Measurements from ENCODE around the gene FOS.
A peak's percentile ranks its signal among the peaks of the same experiment; 100 is the strongest.

The FOS gene

DNA sequence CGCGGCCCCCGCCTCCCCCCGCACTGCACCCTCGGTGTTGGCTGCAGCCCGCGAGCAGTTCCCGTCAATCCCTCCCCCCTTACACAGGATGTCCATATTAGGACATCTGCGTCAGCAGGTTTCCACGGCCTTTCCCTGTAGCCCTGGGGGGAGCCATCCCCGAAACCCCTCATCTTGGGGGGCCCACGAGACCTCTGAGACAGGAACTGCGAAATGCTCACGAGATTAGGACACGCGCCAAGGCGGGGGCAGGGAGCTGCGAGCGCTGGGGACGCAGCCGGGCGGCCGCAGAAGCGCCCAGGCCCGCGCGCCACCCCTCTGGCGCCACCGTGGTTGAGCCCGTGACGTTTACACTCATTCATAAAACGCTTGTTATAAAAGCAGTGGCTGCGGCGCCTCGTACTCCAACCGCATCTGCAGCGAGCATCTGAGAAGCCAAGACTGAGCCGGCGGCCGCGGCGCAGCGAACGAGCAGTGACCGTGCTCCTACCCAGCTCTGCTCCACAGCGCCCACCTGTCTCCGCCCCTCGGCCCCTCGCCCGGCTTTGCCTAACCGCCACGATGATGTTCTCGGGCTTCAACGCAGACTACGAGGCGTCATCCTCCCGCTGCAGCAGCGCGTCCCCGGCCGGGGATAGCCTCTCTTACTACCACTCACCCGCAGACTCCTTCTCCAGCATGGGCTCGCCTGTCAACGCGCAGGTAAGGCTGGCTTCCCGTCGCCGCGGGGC lies at the start of gene FOS:
TSS of gene FOS (plus strand) at position 407 of the 731 bp plus-strand sequence. CDS start at position 562, 155 bp downstream.
- POLR2A ChIA-PET, result interaction anchor here (0.7 to 1.7 kb wide), 13 partner anchors 9 to 150 kb away, joined by 3 to 8 read pairs (median 5); no protein-coding TSS in a partner anchor
- DNase-seq (ENCODE audit: low read depth, low spot score), result no peak
- no peak for TF ChIP-seq CTCF (IDR thresholded peaks at IDR 0.05; ENCODE audit: insufficient read depth, low read length, missing control alignments)
- peak within 1 kb of the TSS; percentile 95 for H3K4me3 ChIP-seq (ENCODE audit: low read depth, low read length)
- CTCF ChIA-PET, result no interaction called here

- no peak for DNase-seq (ENCODE audit: low read depth, low spot score)
- ChIA-PET CTCF (interaction anchor here (1.0 to 2.1 kb wide), 3 partner anchors 9 to 14 kb away, joined by 3 to 10 read pairs (median 6); no protein-coding TSS in a partner anchor), POLR2A (no interaction called here)
- H3K4me3 ChIP-seq (ENCODE audit: low read depth, low read length), result no peak overlapping the region
- TF ChIP-seq CTCF (IDR thresholded peaks at IDR 0.05; ENCODE audit: insufficient read depth, low read length, missing control alignments), result no peak
Measured at GRCh38 chr14:75229661-75230139, 48.9 kb upstream of the FOS start.

- no peak overlapping the region for H3K4me3 ChIP-seq (ENCODE audit: low read depth, low read length)
- ChIA-PET POLR2A (no interaction called here), CTCF (interaction anchor here (1.5 to 2.1 kb wide), 2 partner anchors 9 to 11 kb away, joined by 6 to 10 read pairs; no protein-coding TSS in a partner anchor)
- TF ChIP-seq CTCF (IDR thresholded peaks at IDR 0.05; ENCODE audit: insufficient read depth, low read length, missing control alignments), result no peak
- no peak for DNase-seq (ENCODE audit: low read depth, low spot score)
Measured at GRCh38 chr14:75230140-75230792, 48.4 kb upstream of the FOS start.

DNA sequence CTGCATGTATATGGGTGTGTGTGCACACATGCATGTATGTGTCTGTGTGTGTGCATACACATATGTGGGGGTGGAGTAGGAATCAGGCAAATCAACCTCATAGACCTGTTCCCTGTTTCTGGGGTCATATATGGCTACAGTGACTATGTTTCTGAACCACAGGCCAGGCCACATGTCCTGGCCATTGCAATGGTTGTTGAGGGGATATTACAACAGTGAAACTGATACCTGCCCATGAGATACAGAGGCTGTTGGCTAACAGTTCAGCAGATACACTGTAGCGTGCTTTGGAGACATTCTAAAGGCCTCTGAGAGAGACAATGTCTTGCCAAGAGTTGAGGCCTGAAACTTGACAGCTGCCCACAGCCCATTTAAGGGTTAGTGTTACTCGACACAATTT lies 47.3 kb upstream of the FOS start:
- POLR2A ChIA-PET, result no interaction called here
- DNase-seq (ENCODE audit: low read depth, low spot score), result no peak
- CTCF ChIA-PET, result no interaction called here
- H3K4me3 ChIP-seq (ENCODE audit: low read depth, low read length), result no peak overlapping the region
- no peak for TF ChIP-seq CTCF (IDR thresholded peaks at IDR 0.05; ENCODE audit: insufficient read depth, low read length, missing control alignments)

DNA sequence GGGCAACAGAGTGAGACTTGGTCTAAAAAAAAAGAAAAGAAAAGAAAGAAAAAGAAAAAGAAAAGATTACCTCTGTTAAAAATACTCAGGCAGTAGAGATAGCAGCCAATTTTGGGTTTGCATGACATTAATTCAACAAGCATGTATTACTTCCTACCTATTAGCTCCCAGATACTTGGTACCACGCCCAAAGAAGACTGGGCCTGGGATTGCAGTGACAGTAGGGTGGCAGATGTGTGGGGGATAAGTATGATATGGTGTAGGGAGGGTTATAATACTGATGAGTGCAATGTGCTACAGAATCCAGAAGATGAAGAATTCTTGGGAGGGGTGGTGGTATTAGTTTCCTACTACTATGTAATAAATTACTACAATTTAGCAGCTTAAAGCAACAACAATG lies 46.4 kb upstream of the FOS start:
- ChIA-PET POLR2A (no interaction called here), CTCF (interaction anchor here (1.2 kb wide), 1 partner anchor 143 kb away, joined by 3 read pairs; no protein-coding TSS in a partner anchor)

More for the DNA sequence above, 46.4 kb upstream of the FOS start:
- H3K4me3 ChIP-seq (ENCODE audit: low read depth, low read length), result no peak overlapping the region
- no peak for DNase-seq (ENCODE audit: low read depth, low spot score)
- no peak for TF ChIP-seq CTCF (IDR thresholded peaks at IDR 0.05; ENCODE audit: insufficient read depth, low read length, missing control alignments)

Data from AG04449 (cell line).